EL (cell line): ENCODE measurements around the gene ACAT2.
"Not testable (repeated sequence)": the region's sequence is repeated elsewhere in the genome, so short reads cannot be mapped to it uniquely, and the experiment has no call there.

ENCODE experiments used
- DNase-seq: peaks from one replicate; pipeline ENCODE4 v3.0.0-alpha.2; 2016

Gene ACAT2

DNA sequence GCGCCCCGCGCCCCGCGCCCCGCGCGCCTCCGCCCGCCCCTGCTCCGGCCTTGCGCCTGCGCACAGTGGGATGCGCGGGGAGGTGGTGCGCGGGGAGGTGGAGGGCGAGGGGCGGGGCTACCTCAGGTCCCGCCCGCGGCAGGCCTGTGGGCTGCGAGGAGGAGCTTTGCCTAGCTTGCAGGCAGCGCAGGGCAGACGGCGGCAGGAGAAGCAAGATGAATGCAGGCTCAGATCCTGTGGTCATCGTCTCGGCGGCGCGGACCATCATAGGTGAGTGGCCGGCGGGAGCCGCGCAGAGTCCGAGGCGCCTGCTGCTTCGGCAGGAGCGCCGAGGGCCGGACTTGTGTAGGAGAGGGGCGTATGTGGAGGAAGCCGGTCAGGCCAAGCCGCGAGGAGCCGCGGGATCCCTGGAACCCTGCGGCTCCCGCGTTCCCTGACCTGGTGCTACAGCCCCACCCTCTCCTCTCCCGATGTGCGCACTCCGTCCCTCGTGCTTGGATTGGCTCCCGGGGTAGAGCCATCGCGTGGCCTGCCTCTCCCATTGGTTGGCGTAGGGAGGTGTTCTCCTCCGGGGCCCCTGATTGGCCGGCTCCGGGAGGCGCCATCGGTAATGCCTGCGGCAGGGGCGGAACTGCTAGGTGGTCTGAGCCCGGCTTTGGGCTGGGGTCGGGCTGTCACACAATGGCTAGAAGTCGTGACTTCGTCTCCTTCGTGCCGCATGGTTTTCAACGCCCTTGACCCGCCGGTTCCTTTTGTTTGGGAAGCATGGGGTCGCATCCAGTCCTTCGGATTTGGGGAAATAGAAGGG is at the start of gene ACAT2:
Gene ACAT2, plus strand, starts transcription at position 173 of the 808 bp plus-strand sequence. Its CDS starts 43 bp downstream, at position 216.
- peak; percentile 96 for DNase-seq

DNA sequence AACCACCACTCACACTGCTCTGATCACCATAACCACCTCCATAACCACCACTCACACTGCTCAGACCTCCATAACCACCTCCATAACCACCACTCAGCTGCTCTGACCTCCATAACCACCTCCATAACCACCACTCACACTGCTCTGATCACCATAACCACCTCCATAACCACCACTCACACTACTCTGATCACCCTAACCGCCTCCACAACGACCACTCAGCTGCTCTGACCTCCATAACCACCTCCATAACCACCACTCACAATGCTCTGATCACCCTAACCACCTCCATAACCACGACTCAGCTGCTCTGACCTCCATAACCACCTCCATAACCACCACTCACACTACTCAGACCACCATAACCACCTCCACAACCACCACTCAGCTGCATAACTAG is 49.5 kb upstream of the ACAT2 start:
- not testable (repeated sequence) for DNase-seq

DNA sequence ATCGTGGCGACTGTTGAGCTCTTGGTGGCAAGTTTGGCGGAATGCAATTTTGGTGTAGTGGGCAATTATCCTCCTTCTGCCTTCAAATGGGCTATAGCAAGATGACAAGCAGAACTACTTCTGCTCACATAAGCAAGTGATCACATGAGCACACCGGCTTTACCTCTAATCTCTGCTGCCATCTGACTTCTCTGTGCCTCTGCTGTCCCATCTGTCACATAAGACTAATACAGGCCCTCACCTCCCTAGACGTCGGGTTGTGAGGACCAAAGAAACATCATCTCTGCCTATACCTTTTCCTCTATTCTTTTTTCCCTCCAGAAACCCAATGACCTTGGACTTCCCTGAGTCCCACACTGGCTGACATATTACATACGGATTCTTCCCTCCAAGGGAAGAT is 47.9 kb upstream of the ACAT2 start:
- no peak for DNase-seq

DNA sequence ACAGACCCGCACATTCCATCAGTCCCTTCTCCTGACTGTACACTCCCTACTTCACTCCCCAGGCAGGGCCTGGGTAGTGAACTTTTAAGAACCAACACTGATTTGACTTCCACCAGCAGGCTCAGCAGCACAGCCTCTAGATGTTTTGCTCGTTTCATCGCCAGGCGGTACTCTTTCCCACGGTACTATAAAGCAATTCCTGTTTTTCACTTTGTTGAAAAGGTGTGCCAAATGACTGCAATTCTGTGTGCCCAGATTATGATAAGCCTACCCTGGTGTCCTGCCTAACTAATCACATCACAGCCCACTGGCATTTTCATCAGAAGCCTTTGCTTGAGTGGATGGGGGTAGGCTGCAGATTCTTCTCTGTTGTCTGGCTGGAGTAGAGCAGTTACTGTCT is 47.4 kb upstream of the ACAT2 start:
- no peak for DNase-seq

DNA sequence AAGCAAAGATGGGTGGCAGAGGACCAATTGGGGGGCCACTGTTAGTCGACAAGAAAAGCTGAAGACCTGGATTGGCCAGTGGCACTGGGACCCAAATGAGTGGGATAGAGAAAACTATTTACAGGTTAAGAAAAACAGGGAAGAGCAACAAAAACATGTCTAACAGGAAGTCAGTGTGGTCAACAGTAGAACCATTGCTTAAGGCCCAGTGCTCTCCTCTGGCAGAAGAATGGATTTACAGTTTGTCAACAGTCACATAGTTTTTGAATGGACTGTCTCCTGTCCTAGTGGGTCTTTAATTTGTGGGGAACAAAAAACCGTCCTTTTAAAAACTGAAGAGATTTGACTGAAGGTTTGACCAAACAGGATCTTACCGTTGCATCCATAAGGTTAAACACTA is 46.7 kb upstream of the ACAT2 start:
- no peak for DNase-seq

DNA sequence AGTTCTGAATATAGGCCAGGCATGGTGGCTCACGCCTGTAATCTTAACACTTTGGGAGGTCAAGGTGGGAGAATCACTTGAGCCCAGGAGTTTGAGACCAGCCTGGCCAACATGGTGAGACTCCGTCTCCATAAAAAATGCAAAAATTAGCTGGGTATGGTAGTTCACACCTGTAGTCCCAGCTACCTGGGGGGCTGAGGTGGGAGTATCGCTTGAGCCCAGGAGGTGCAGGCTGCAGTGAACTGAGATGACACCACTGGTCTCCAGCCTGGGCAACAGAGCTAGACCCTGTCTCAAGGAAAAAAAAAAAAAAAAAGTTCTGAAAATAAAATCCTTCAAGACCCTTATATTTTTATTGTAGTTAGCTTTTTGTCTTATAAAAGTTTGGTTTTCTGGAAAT is 46.2 kb upstream of the ACAT2 start:
- no peak for DNase-seq

DNA sequence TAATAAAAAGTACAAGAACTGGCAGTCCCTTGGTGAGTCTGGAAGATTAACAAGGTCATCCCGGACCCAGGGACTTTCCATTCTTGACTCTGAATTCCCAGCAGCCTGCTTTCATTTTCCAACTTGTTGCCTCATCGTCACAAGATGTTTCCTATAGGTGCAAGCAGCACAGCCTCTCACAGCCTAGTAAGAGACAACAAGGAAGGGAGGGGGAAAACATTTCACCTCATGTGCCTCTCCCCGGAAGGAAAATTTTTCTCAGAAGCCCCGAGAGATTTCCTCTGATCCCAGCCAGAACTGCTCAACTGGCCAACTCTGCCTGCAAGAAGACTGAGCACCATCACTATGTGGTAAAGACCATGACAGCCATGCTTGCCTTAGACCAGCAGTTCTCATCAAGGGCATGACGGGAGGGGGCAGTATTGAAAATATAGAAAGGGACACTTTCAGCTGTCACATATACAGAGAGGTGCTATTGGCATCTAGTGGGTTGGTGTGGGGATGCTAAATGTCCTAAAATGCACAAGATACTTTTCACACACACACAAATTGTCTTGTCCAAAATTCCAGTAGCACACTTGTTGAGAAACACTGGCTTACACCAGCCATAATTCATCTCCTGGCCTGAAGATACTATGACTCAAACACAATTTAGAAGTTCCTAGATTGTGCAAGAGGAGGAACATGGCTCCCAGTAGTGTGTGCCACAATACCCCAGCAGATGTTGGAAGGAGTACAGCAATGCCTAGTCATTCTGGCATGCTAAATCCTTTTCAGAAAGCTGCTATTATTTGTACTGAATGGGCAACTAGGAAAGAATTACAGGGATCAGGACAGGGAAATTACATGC is 45.4 kb upstream of the ACAT2 start:
- DNase-seq, result peak; percentile 92

DNA sequence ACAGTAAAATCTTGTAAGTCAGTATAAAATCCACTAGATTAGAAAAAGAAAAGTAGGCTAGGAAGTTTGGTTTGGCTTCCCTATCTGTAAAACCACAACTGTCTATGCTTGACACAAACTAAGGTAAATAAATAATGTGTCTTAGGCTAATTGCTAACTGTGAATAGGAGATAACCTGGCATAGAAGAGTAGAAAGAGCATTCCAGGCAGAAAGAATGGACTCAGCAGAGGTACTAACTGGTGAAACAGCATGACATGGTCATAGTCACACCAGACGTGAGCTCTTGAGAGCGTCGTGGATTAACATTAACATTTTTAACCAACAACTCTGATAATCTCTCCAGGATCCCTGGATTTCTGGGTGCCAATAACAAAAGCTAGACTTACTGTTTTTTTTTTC is 43.2 kb upstream of the ACAT2 start:
- no peak for DNase-seq

DNA sequence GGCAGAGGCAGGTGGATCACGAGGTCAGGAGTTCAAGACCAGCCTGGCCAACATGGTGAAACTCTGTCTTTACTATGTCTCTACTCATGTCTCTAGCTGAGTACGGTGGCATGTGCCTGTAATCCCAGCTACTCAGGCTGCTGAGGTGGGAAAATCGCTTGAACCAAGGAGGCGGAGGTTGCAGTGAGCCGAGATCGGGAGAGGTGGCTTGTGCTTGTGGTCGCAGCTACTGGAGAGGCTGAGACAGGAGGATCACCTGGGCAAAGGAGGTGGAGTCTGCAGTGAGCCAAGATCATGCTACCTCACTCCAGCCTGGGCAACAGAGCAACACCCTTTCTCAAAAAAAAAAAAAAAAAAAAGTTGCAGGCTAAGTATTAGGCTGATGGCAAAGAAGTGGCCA is 42.6 kb upstream of the ACAT2 start:
- DNase-seq, result no peak

DNA sequence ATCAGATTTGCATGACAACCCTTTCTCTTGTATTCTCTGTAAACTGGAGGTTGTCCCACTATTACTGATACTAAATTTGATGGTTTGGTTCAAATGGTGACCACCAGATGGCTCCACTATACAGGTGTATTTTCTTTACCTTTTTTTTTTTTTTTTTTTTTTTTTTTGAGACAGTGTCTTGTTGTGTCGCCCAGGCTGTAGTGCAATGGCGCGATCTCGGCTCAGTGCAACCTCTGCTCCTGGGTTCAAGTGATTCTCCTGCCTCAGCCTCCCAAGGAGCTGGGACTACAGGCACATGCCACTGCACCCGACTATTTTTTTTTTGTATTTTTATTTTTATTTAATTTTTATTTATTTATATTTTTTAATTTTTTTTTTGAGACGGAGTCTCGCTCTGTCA is 41.1 kb upstream of the ACAT2 start:
- no peak for DNase-seq

DNA sequence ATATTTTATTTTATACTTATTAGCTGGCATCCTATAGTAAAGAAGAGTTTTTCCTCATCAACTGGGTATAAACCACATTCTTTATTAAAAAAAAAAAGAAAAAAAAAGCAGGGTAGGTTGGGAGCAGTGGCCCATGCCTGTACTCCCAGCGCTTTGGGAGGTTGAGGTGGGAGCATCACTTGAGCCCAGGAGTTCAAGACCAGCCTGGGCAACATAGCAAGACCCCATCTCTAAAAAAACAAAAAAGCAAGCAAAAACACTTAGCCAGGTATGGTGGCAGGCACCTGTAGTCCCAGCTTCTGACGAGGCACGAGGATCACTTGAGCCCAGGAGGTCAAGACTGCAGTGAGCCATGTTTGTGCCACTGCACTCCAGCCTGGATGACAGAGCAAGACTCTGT is 39.9 kb upstream of the ACAT2 start:
- DNase-seq, result not testable (repeated sequence)

DNA sequence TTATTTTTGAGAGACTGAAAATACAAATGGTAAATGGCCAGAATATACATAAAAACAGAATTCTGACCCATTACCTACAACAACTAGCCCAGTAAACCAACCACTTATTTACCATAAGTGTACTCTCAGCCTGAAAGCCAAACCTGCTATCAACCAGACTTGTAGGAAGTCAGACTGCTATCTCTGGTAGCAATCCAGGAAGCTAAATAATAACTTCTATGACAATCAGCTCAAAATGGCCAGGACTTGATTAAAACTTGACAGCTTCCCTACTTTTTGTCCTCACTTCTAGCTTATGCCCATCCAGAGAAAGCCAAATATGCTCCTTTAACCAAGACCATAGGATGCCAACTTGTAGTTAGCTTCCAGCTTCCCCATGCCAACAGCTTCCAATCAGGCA is 39.2 kb upstream of the ACAT2 start:
- DNase-seq, result no peak

DNA sequence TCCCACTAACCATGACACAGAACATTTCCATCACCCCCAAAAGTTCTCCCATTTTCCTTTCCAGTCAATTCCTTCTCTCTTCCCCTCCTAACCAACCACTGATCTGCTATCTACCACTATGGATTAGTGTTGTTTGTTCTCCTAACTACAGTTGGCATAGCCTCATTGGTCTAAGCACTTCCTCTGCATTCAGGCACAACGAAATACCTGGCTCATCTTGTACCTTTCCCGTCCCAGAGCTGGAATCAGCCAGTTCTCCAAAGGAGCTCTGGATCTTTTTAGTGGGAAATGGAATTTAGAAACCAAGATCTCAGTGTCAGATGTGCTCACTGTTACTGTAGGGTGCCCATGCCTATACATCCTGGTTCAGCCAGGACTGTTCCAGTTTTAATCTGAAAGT is 38.6 kb upstream of the ACAT2 start:
- no peak for DNase-seq

DNA sequence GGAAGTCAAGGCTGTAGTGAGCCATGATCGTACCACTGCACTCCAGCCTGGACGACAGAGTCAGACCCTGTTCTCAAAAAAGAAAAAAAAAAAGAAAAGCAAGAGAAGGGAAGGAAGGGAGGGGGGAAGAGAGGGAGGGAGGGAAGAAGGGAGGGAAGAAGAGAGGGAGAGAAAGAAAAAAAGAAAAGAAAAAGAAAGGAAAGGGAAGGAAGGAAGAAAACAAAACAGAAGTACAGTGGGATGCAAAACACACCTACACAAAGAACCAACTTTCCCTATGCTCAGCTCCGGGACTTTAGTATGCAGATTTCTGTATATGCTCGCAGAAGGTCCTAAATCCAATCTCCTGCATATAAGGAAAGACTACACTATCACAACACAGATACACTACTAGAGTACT is 37.1 kb upstream of the ACAT2 start:
- DNase-seq, result no peak

DNA sequence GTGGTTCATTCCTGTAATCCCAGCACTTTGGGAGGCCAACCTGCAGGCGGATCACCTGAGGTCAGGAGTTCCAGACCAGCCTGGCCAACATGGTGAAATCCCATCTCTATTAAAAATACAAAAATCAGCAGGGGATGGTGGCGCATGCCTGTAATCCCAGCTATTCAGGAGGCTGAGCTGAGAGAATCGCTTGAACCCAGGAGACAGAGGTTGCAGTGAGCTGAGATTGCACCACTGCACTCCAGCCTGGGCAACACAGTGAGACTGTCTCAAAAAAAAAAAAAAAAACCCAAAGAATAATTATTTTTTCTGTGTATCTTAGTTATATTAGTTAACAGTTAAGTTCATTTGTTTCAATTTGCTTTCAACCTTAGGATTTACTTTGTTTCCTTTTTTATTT is 36.6 kb upstream of the ACAT2 start:
- not testable (repeated sequence) for DNase-seq

DNA sequence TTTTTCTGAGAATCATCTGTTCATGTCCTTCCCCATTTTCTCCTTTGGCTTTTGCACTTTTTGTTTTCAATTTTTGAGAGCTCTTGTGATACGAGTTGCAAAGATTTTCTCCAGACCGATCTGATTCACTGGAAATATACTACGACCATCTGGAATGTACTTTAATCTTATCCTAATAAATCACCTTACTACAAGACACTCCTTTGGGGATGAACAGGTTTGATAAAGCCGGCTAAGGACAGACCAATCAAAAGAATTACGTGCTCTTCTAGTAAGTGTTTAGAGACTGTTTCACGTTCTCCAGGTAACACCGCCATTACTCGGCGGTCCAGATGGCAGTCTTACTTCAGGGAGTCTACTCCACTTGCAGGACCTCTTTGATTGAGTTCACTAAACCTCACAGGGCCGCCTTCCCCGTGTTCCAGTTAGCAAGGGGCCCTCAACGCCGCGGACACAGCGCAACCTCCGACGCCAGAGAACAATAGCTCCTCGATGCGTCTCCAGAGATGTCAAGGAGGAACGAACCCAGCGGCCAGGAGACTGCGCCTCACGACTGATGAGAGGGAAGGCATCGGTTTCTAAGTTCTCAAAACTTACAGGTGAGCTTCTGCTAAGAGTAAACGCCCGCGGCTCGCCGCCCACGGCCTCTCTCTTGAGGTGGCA is 35.5 kb upstream of the ACAT2 start:
- no peak for DNase-seq

DNA sequence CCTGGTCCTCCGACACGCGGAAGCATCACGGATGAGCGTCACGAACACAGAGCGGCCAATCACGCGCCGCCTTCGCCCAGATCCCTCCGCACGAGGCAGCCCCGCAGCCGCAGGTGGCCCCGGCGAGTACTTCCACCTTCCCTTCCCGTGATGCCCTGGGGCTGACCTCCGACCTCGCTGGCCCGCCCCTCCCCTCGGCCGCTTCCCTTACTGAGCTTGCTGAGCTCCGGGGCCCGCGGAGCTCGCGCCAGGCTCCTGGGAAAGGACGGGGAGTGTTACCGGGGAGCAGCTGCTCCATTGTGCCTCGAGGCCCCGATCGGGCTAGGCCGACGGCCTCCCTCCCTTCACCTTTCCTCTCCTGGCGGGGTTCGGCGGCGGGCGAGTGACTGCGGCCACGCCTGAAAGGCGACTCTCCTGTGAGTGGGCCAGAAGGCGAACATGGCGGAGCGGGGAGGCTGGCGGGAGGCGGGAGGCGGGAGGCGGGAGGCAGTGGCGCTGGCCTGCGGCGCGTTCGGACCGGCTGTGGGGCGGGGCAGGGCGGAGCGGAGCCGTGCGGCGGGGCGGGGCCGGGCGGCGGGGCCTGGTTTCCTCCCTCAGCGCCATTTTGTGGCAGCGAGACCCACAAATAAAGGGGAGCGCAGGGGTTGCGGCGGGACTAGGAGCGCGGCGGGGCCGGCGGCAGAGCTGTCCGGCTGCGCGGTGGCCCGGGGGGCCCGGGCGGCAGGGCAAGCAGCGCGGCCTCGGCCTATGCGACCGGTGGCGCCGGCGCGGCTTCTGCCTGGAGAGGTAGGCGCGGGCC is 34.7 kb upstream of the ACAT2 start, which contains the start of gene WTAP:
Gene WTAP, plus strand, starts transcription at position 589 of the 799 bp plus-strand sequence. CDS start 8,760 bp downstream, outside the sequence.
- DNase-seq, result peak; percentile 94

DNA sequence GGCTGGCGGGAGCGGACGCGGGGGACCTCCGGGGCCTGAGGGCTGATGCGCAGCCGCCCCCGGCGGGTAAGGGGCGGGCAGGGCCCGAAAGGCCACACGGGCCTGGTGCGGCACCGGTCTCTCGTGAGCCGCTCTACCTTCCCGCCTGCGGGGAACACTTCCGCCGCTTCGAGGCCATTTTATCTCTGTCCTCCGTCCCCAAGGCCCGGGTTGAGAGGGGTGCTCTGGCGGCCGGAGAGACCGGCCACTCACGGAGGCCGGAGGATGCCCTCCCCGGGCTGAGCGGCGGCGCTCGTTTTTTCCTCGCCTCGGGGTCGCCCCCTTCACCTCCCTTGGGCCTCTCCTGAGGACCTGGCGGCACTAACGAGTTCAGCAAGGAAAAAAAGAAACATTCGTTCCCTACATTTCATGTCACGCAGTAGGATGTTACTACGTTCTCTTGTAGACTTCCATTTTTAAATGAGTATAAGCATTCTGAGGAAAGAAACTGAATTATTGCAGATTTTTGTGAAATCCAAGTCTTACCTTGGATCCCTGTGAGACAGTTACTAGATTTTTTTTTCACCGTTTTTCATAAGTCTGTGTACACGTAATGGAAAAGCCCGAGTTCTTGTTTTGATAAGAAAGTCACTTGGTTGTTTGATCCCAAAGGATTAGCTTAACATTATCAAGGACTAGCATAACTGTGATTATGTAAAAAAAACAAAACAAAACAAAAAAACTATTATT is 34.0 kb upstream of the ACAT2 start:
- DNase-seq, result no peak

DNA sequence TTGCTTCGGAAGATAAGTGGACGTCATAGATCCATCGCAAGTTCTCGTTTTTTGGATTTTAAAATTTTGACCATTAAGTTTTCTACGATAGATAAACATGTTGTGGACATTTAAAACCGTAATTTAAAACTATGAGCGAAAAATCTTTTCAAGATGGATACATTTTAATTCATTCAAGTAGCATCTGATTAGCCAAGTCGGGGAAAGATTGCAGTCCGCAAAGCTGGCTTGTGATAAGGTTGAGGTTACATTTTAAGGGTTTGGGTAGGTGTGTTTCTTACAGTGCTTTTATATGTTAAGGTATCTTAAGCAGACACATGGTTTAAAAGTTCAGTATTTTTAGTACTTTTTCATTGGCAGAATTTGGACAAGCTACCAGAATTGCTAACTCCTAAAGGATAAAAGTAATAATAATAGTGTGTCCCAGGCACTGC is 33.3 kb upstream of the ACAT2 start:
- no peak for DNase-seq

DNA sequence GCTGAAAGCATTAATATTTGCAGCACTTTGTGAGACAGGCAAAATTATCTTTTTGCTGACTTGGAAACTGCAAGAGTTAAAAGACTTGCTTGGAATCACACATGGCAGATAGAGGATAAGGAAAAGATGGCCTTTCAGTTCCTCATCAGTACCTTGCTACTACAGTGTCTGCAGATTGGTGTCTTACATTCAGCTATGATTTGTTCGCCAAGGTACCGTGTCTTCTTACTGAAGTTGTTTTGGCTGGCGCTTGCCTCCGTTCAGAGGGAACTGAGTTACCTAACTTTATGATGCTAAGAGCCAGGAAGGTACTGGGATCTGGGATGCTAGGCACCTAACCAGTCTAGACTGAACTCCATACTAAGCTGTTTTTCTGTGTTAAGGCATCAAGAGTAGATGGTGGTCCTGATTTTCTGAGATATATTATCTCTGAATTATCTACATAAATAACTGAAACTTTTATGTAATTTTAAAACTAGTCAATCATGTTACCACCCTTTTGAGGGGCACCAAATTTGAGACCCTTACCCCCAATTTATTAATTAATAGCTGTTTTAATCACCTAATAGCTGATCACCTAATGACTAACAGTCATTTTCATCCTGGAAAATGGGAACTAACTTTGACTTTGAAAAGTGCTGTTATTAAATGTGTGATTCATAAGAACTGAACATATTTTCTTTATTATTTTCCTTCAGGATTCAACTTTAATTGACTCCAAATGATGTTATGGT is 32.1 kb upstream of the ACAT2 start:
- no peak for DNase-seq

DNA sequence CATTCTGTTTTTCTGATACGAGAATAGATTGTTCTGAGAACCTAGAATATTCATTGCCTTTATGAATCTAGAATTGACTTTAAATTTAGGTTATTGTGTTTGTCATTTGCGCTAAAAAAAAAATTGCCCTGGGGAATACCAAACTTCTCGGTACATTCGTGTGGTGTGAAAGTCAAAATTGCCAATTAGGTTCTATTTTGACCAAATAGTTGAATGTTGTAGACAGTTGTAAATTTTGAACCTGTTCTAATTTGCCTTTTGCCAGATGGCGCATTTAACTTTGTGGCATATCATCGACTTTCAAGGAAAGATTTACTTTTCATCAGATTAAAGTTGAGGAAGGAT is 31.5 kb upstream of the ACAT2 start:
- DNase-seq, result no peak
